Muscle of leg (tissue), 11 donors: ENCODE data around the gene SPRED2. TPM values are rescaled to one million over a fixed set of nuclear protein-coding genes. Genes with fewer than 3 reads are reported as not detected.

Experiments used
- DNase-seq: peaks from one replicate; pipeline ENCODE4 v3.0.0; 2013
- H3K27ac ChIP-seq: one replicate; pipeline ENCODE4 v1.5.1; 2013; ENCODE audit warnings: mild to moderate bottlenecking, low read length, control low read depth
- H3K27me3 ChIP-seq: one replicate; pipeline ENCODE4 v1.6.1; 2013; ENCODE audit warnings: low read length; ENCODE audit not compliant: control insufficient read depth, insufficient read depth
- H3K36me3 ChIP-seq: one replicate; pipeline ENCODE4 v1.6.1; 2013; ENCODE audit warnings: low read length; ENCODE audit not compliant: control insufficient read depth, insufficient read depth
- H3K4me1 ChIP-seq: one replicate; pipeline ENCODE4 v1.6.1; 2013; ENCODE audit warnings: low read length; ENCODE audit not compliant: control insufficient read depth, insufficient read depth
- H3K4me3 ChIP-seq: one replicate; pipeline ENCODE4 v1.5.1; 2013; ENCODE audit warnings: low read length, control low read depth
- H3K9me3 ChIP-seq: replicated peaks from 2 replicates; pipeline ENCODE4 v1.6.1; 2013; ENCODE audit warnings: low read depth, low read length; ENCODE audit not compliant: control insufficient read depth
- WGBS: methylation state at CpG from one replicate; pipeline ENCODE4 v1.1.5; 2013; ENCODE audit warnings: missing lambda C conversion rate; ENCODE audit not compliant: insufficient coverage; 5-methylcytosine and 5-hydroxymethylcytosine counted together
- polyA plus RNA-seq, 8 donors: library from polyadenylated mRNA; unstranded; fragments of 120-200 nt; gene quantifications; one replicate each; pipeline versions ENCODE4 v1.2.1 to v1.2.3, GENCODE V29; 2013; ENCODE audit warnings: inconsistent platforms in 1 of 8, low replicate concordance in 1 of 8; ENCODE audit not compliant: insufficient read length in 8 of 8, insufficient read depth in 1 of 8
- total RNA-seq: library from RNA; stranded (reverse); fragments of 120-200 nt; gene quantifications from one replicate; pipeline ENCODE4 v1.2.4, GENCODE V29; 2013

SPRED2 gene
- total and polyA plus RNA-seq, 9 donors: 10.7 to 51.3 (median 30.9) TPM

GRCh38 chr2:65370387-65371073 lies 61.9 kb downstream of the SPRED2 start:
- Histone ChIP-seq H3K4me1 (peaks cover 41% of the 10 kb centered on the region), H3K27ac (peak overlapping the region; percentile 82), H3K27me3 (no peaks in the 10 kb centered on the region), H3K36me3 (peaks cover 2% of the 10 kb centered on the region), H3K4me3 (no peak overlapping the region), H3K9me3 (no peaks in the 10 kb centered on the region)
- no CpG with 5 or more reads among the region's 5 CpGs for WGBS
- DNase-seq: peak; percentile 96

GRCh38 chr2:65369980-65370379 lies 62.4 kb downstream of the SPRED2 start:
- H3K4me1 ChIP-seq: peaks cover 41% of the 10 kb centered on the region
- peak overlapping the region; percentile 82 for H3K27ac ChIP-seq
- no peak for DNase-seq
- no peaks in the 10 kb centered on the region for H3K27me3 ChIP-seq
- no peak overlapping the region for H3K4me3 ChIP-seq
- peaks cover 2% of the 10 kb centered on the region for H3K36me3 ChIP-seq
- H3K9me3 ChIP-seq: no peaks in the 10 kb centered on the region
- WGBS: no CpG with 5 or more reads among the region's 4 CpGs

- H3K27ac ChIP-seq: no peak overlapping the region
- peaks cover 2% of the 10 kb centered on the region for H3K36me3 ChIP-seq
- H3K9me3 ChIP-seq: no peaks in the 10 kb centered on the region
- no peak for DNase-seq
- 75% methylated on average over 1 of the region's 2 CpGs for WGBS
- H3K4me3 ChIP-seq: no peak overlapping the region
- no peaks in the 10 kb centered on the region for H3K27me3 ChIP-seq
- H3K4me1 ChIP-seq: peaks cover 41% of the 10 kb centered on the region
These were observed 62.8 kb downstream of the SPRED2 start for GRCh38 chr2:65369574-65369973.

GRCh38 chr2:65368468-65368867 lies 63.9 kb downstream of the SPRED2 start:
- Histone ChIP-seq H3K4me1 (peaks cover 46% of the 10 kb centered on the region), H3K27me3 (no peaks in the 10 kb centered on the region), H3K36me3 (peaks cover 2% of the 10 kb centered on the region), H3K9me3 (no peaks in the 10 kb centered on the region), H3K4me3 (no peak overlapping the region), H3K27ac (no peak overlapping the region)
- DNase-seq: no peak
- WGBS: no CpG with 5 or more reads among the region's 1 CpG

GRCh38 chr2:65367524-65367923 lies 64.9 kb downstream of the SPRED2 start:
- no peak overlapping the region for H3K4me3 ChIP-seq
- WGBS: 33% methylated on average over 1 of the region's 4 CpGs
- no peak for DNase-seq
- H3K36me3 ChIP-seq: no peaks in the 10 kb centered on the region
- peak overlapping the region; percentile 45 for H3K27ac ChIP-seq
- no peaks in the 10 kb centered on the region for H3K27me3 ChIP-seq
- no peaks in the 10 kb centered on the region for H3K9me3 ChIP-seq
- H3K4me1 ChIP-seq: peaks cover 44% of the 10 kb centered on the region

- DNase-seq: peak; percentile 86
These were observed 65.7 kb downstream of the SPRED2 start for GRCh38 chr2:65366595-65367125.

GRCh38 chr2:65364986-65365733 lies 67.2 kb downstream of the SPRED2 start:
- Histone ChIP-seq H3K36me3 (no peaks in the 10 kb centered on the region), H3K9me3 (no peaks in the 10 kb centered on the region), H3K4me1 (peaks cover 29% of the 10 kb centered on the region), H3K27ac (peak overlapping the region; percentile 74), H3K27me3 (no peaks in the 10 kb centered on the region), H3K4me3 (no peak overlapping the region)
- no CpG with 5 or more reads among the region's 2 CpGs for WGBS
- DNase-seq: no peak

More at GRCh38 chr2:65366595-65367125, 65.7 kb downstream of the SPRED2 start:
- no peak overlapping the region for H3K4me3 ChIP-seq
- no peaks in the 10 kb centered on the region for H3K27me3 ChIP-seq
- H3K36me3 ChIP-seq: no peaks in the 10 kb centered on the region
- H3K4me1 ChIP-seq: peaks cover 39% of the 10 kb centered on the region
- no peaks in the 10 kb centered on the region for H3K9me3 ChIP-seq
- peak overlapping the region; percentile 74 for H3K27ac ChIP-seq
- 0% methylated on average over 2 of the region's 10 CpGs for WGBS

- no peaks in the 10 kb centered on the region for H3K27me3 ChIP-seq
These were observed 68.3 kb downstream of the SPRED2 start for GRCh38 chr2:65363879-65364666.

GRCh38 chr2:65361623-65362022 lies 70.8 kb downstream of the SPRED2 start:
- DNase-seq: no peak
- Histone ChIP-seq H3K36me3 (no peaks in the 10 kb centered on the region), H3K4me3 (no peak overlapping the region), H3K27me3 (no peaks in the 10 kb centered on the region), H3K4me1 (peaks cover 22% of the 10 kb centered on the region), H3K9me3 (no peaks in the 10 kb centered on the region), H3K27ac (no peak overlapping the region)
- WGBS: no CpG with 5 or more reads among the region's 3 CpGs

More at GRCh38 chr2:65363879-65364666, 68.3 kb downstream of the SPRED2 start:
- no peaks in the 10 kb centered on the region for H3K9me3 ChIP-seq
- peak; percentile 60 for DNase-seq
- H3K27ac ChIP-seq: no peak overlapping the region
- H3K4me3 ChIP-seq: no peak overlapping the region
- H3K4me1 ChIP-seq: peaks cover 28% of the 10 kb centered on the region
- 69% methylated on average over 3 of the region's 6 CpGs for WGBS
- no peaks in the 10 kb centered on the region for H3K36me3 ChIP-seq

- peaks cover 17% of the 10 kb centered on the region for H3K4me1 ChIP-seq
These were observed 72.0 kb downstream of the SPRED2 start for GRCh38 chr2:65360441-65360840.

More at GRCh38 chr2:65360441-65360840, 72.0 kb downstream of the SPRED2 start:
- no CpG with 5 or more reads among the region's 6 CpGs for WGBS
- Histone ChIP-seq H3K9me3 (no peaks in the 10 kb centered on the region), H3K4me3 (no peak overlapping the region), H3K36me3 (no peaks in the 10 kb centered on the region), H3K27me3 (no peaks in the 10 kb centered on the region), H3K27ac (no peak overlapping the region)
- no peak for DNase-seq
